PC-3 (cell line): ENCODE data around the gene LENG9.

Source experiments
- EZH2 ChIP-seq: fragments of 300-600 bp; sonication (generic); IDR thresholded peaks from one replicate; pipeline ENCODE4 v1.6.1; 2017; ENCODE audit warnings: antibody characterized with exemption, mild to moderate bottlenecking, low read length; ENCODE audit not compliant: unreplicated experiment
- TF ChIP-seq, protein P1 (sequence below): fragments of 300-600 bp; sonication (generic); conservative IDR thresholded peaks from 2 replicates; pipeline ENCODE4 v1.5.1; 2017; ENCODE audit warnings: antibody characterized with exemption, low read depth, mild to moderate bottlenecking, low read length

DNA sequence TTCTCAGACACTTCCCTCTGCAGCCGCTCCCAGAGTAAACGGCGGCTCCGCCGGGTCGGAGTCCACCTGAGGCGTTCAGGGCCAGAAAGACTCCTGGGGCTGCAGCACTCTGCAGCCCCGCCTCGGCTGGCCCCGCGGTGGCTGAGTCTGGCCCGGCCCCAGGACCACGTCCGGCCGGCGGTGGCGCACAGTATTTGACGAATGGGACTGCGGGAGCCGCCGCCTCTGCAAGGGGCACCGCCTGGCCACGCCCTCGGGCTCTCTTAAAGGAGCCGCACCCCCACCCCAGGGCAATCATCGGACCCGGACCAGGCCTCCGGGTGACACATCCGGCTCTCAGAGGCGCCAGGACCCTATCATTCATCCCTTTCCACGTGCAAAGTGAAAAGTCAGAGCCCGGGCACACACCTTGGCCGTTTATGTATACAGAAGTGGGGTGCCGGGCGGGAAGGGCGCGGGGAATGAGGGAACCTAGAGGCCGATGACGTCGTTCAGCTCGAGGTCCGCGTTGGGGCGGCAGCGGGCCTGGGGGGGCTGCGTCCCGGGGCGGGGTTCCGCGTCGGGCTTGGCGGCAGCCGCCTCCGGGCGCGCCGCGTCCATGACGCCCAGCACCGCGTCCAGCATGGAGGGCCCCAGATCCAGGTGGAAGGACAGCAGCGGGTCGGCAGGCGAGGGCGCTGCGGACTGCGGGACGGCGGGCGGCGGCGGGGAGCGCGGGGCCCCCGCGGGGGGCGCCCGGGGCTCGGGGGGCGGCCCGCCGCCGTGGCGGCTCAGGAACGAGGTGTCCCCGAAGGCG is 1.2 kb upstream of the LENG9 start:
- TF ChIP-seq, protein P1, sequence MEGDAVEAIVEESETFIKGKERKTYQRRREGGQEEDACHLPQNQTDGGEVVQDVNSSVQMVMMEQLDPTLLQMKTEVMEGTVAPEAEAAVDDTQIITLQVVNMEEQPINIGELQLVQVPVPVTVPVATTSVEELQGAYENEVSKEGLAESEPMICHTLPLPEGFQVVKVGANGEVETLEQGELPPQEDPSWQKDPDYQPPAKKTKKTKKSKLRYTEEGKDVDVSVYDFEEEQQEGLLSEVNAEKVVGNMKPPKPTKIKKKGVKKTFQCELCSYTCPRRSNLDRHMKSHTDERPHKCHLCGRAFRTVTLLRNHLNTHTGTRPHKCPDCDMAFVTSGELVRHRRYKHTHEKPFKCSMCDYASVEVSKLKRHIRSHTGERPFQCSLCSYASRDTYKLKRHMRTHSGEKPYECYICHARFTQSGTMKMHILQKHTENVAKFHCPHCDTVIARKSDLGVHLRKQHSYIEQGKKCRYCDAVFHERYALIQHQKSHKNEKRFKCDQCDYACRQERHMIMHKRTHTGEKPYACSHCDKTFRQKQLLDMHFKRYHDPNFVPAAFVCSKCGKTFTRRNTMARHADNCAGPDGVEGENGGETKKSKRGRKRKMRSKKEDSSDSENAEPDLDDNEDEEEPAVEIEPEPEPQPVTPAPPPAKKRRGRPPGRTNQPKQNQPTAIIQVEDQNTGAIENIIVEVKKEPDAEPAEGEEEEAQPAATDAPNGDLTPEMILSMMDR, result no peak
- no peak for TF ChIP-seq EZH2
